ENCODE results near the gene FLNC. TPM values are rescaled to one million over a fixed set of nuclear protein-coding genes. Genes with fewer than 3 reads are reported as not detected.

FLNC gene
- polyA plus RNA-seq, 1 donor from 2014 or later = 0.36 TPM

- Histone ChIP-seq H3K9ac (ENCODE audit: low read length) (no peak overlapping the region), H3K36me3 (ENCODE audit: insufficient read depth, low read length) (peaks cover 8% of the 10 kb centered on the region), H3K4me2 (ENCODE audit: low read length) (no peak overlapping the region), H2AFZ (ENCODE audit: low read depth, low read length) (no peak overlapping the region), H3F3A (ENCODE audit: insufficient read depth, low read length, poor library complexity, severe bottlenecking) (no peaks in the 10 kb centered on the region), H3K9me2 (ENCODE audit: insufficient read depth, low read length) (no peaks in the 10 kb centered on the region), H3K9me3 (ENCODE audit: low read length) (no peaks in the 10 kb centered on the region), H3K27me3 (ENCODE audit: insufficient read depth, low read depth, low read length) (no peaks in the 10 kb centered on the region), H3K4me3 (ENCODE audit: low read length) (no peak overlapping the region), H3K79me2 (replicated peaks; ENCODE audit: insufficient read depth, low read length) (no peaks in the 10 kb centered on the region), H4K20me1 (ENCODE audit: insufficient read depth) (no peaks in the 10 kb centered on the region), H3K27ac (ENCODE audit: low read length) (no peak overlapping the region)
- TF ChIP-seq RAD21 (conservative IDR thresholded peaks at IDR 0.05) (no peak), POLR2AphosphoS5 (IDR thresholded peaks at IDR 0.05) (no peak), REST (IDR thresholded peaks at IDR 0.05; ENCODE audit: borderline replicate concordance) (no peak), CTCF (IDR thresholded peaks at IDR 0.05; ENCODE audit: poor library complexity, severe bottlenecking) (no peak), TAF1 (IDR thresholded peaks at IDR 0.05; ENCODE audit: low read depth) (no peak), SMC3 (conservative IDR thresholded peaks at IDR 0.05; ENCODE audit: poor library complexity) (no peak), EZH2 (IDR thresholded peaks at IDR 0.05; ENCODE audit: borderline replicate concordance, insufficient read depth, low read length, poor library complexity, severe bottlenecking) (no peak), MXI1 (conservative IDR thresholded peaks at IDR 0.05; ENCODE audit: poor library complexity, severe bottlenecking) (no peak), EP300 (conservative IDR thresholded peaks at IDR 0.05; ENCODE audit: poor library complexity, severe bottlenecking) (no peak)
Observed at GRCh38 chr7:128810997-128811396, 19.2 kb upstream of the FLNC start.

- Histone ChIP-seq H3K9me2 (ENCODE audit: insufficient read depth, low read length) (no peaks in the 10 kb centered on the region), H3K4me3 (ENCODE audit: low read length) (no peak overlapping the region), H3K79me2 (replicated peaks; ENCODE audit: insufficient read depth, low read length) (no peaks in the 10 kb centered on the region), H3K36me3 (ENCODE audit: insufficient read depth, low read length) (no peaks in the 10 kb centered on the region), H3K27ac (ENCODE audit: low read length) (no peak overlapping the region), H3K9ac (ENCODE audit: low read length) (no peak overlapping the region), H3K9me3 (ENCODE audit: low read length) (no peaks in the 10 kb centered on the region), H2AFZ (ENCODE audit: low read depth, low read length) (no peak overlapping the region), H3K27me3 (ENCODE audit: insufficient read depth, low read depth, low read length) (no peaks in the 10 kb centered on the region), H3F3A (ENCODE audit: insufficient read depth, low read length, poor library complexity, severe bottlenecking) (no peaks in the 10 kb centered on the region), H3K4me2 (ENCODE audit: low read length) (no peak overlapping the region), H4K20me1 (ENCODE audit: insufficient read depth) (no peaks in the 10 kb centered on the region)
- TF ChIP-seq CTCF (IDR thresholded peaks at IDR 0.05; ENCODE audit: poor library complexity, severe bottlenecking) = no peak
- no peak for TF ChIP-seq EZH2 (IDR thresholded peaks at IDR 0.05; ENCODE audit: borderline replicate concordance, insufficient read depth, low read length, poor library complexity, severe bottlenecking)
- no peak for TF ChIP-seq REST (IDR thresholded peaks at IDR 0.05; ENCODE audit: borderline replicate concordance)
- TF ChIP-seq MXI1 (conservative IDR thresholded peaks at IDR 0.05; ENCODE audit: poor library complexity, severe bottlenecking) = no peak
- TF ChIP-seq TAF1 (IDR thresholded peaks at IDR 0.05; ENCODE audit: low read depth) = no peak
- TF ChIP-seq POLR2AphosphoS5 (IDR thresholded peaks at IDR 0.05) = no peak
- TF ChIP-seq SMC3 (conservative IDR thresholded peaks at IDR 0.05; ENCODE audit: poor library complexity) = no peak
- TF ChIP-seq RAD21 (conservative IDR thresholded peaks at IDR 0.05) = no peak
- no peak for TF ChIP-seq EP300 (conservative IDR thresholded peaks at IDR 0.05; ENCODE audit: poor library complexity, severe bottlenecking)
Observed at GRCh38 chr7:128811631-128812430, 18.4 kb upstream of the FLNC start.
